IMR-90 (cell line): Measurements from ENCODE around the gene LYPD6B. TPM values are rescaled to one million over a fixed set of nuclear protein-coding genes. Genes with fewer than 3 reads are reported as not detected.

Experiments
- ATAC-seq: fragments of 200-7000 bp; cut with Tn5 transposase; 2 replicates; pipeline ENCODE4 v1.9.1; 2020; ENCODE audit warnings: low read depth, mild to moderate bottlenecking, moderate library complexity
- BruUV-seq: library from RNA; stranded (reverse); fragments of 400-500 nt; replicated peaks from 2 replicates; lab custom pipeline; 2021; lab: Mats Ljungman, UMichigan
- CTCF ChIA-PET: fragments of 300-600 bp; formaldehyde crosslinking; extraction: SDS; loops from one replicate; lab custom pipeline; 2021; ENCODE audit warnings: antibody characterized with exemption; lab: Yijun Ruan, JAX
- POLR2A ChIA-PET: fragments of 300-600 bp; sonication (Branson Sonifier 250); formaldehyde crosslinking; loops from one replicate; lab custom pipeline; 2022; ENCODE audit warnings: antibody characterized with exemption; ENCODE audit not compliant: unreplicated experiment; lab: Charles Lee
- DNase-seq: peaks from one replicate; pipeline ENCODE4 v3.0.0; 2013
- H2AFZ ChIP-seq: replicated peaks from 2 replicates; pipeline ENCODE3; 2013; ENCODE audit warnings: low read length, mild to moderate bottlenecking; ENCODE audit not compliant: poor library complexity
- H2AK5ac ChIP-seq: 2 replicates; pipeline ENCODE4 v1.6.1; 2013; ENCODE audit warnings: low read depth, low read length, inconsistent platforms
- H2AK9ac ChIP-seq: replicated peaks from 2 replicates; pipeline ENCODE3; 2013; ENCODE audit warnings: mild to moderate bottlenecking, low read depth, low read length, moderate library complexity; ENCODE audit not compliant: poor library complexity
- H2BK120ac ChIP-seq: 2 replicates; pipeline ENCODE4 v1.6.1; 2013; ENCODE audit warnings: low read depth, low read length, inconsistent platforms
- H2BK15ac ChIP-seq: 3 replicates; pipeline ENCODE4 v1.6.1; 2013; ENCODE audit warnings: low read depth, low read length, inconsistent platforms
- H2BK20ac ChIP-seq: 2 replicates; pipeline ENCODE4 v1.6.1; 2013; ENCODE audit warnings: low read depth, mild to moderate bottlenecking, inconsistent platforms, low read length, moderate library complexity
- H2BK5ac ChIP-seq: 2 replicates; pipeline ENCODE4 v1.6.1; 2013; ENCODE audit warnings: mild to moderate bottlenecking, low read depth, low read length, inconsistent platforms; ENCODE audit not compliant: poor library complexity, severe bottlenecking
- H3K14ac ChIP-seq: replicated peaks from 2 replicates; pipeline ENCODE4 v1.6.1; 2013; ENCODE audit warnings: low read depth, low read length, inconsistent platforms
- H3K18ac ChIP-seq: 2 replicates; pipeline ENCODE4 v1.6.1; 2013; ENCODE audit warnings: low read depth, low read length, control low read depth
- H3K23ac ChIP-seq: 2 replicates; pipeline ENCODE4 v1.6.1; 2013; ENCODE audit warnings: low read depth, low read length, inconsistent platforms
- H3K27ac ChIP-seq: 2 replicates; pipeline ENCODE4 v1.5.1; 2013; ENCODE audit warnings: mild to moderate bottlenecking, control low read depth, low read length; ENCODE audit not compliant: insufficient read depth
- H3K27me3 ChIP-seq: 2 replicates; pipeline ENCODE4 v1.6.1; 2013; ENCODE audit warnings: low read length; ENCODE audit not compliant: control insufficient read depth, insufficient read depth
- H3K36me3 ChIP-seq: 2 replicates; pipeline ENCODE4 v1.6.1; 2013; ENCODE audit warnings: low read length, mixed read lengths; ENCODE audit not compliant: control insufficient read depth, insufficient read depth
- H3K4ac ChIP-seq: 2 replicates; pipeline ENCODE4 v1.6.1; 2013; ENCODE audit warnings: low read depth, low read length, inconsistent platforms
- H3K4me1 ChIP-seq: 2 replicates; pipeline ENCODE4 v1.6.1; 2013; ENCODE audit warnings: low read length, mixed read lengths; ENCODE audit not compliant: control insufficient read depth, insufficient read depth
- H3K4me2 ChIP-seq: 2 replicates; pipeline ENCODE4 v1.6.1; 2013; ENCODE audit warnings: low read depth, mild to moderate bottlenecking, control low read depth, low read length, moderate library complexity
- H3K4me3 ChIP-seq: 2 replicates; pipeline ENCODE4 v1.5.1; 2013; ENCODE audit warnings: low read depth, mild to moderate bottlenecking, control low read depth, low read length, moderate library complexity; ENCODE audit not compliant: insufficient read depth
- H3K56ac ChIP-seq: 2 replicates; pipeline ENCODE4 v1.6.1; 2013; ENCODE audit warnings: low read length, inconsistent platforms; ENCODE audit not compliant: insufficient read depth; ENCODE audit errors: extremely low read depth
- H3K79me1 ChIP-seq, 2 experiments: 2 replicates each; pipeline ENCODE4 v1.6.1; 2013; ENCODE audit warnings: low read length in 2 of 2, inconsistent platforms in 1 of 2, low read depth in 1 of 2
- H3K9ac ChIP-seq: 2 replicates; pipeline ENCODE4 v1.6.1; 2013; ENCODE audit warnings: low read depth, low read length, control low read depth
- H3K9me1 ChIP-seq: 2 replicates; pipeline ENCODE4 v1.6.1; 2013; ENCODE audit warnings: low read length, inconsistent platforms; ENCODE audit not compliant: insufficient read depth
- H3K9me3 ChIP-seq: 2 replicates; pipeline ENCODE4 v1.6.1; 2013; ENCODE audit warnings: low read length; ENCODE audit not compliant: control insufficient read depth, insufficient read depth
- H4K20me1 ChIP-seq: 2 replicates; pipeline ENCODE4 v1.6.1; 2013; ENCODE audit warnings: low read length, inconsistent platforms; ENCODE audit not compliant: insufficient read depth
- H4K5ac ChIP-seq: 2 replicates; pipeline ENCODE4 v1.6.1; 2013; ENCODE audit warnings: mild to moderate bottlenecking, low read depth, low read length, control low read depth
- H4K8ac ChIP-seq, 2 experiments: 2 replicates each; pipeline ENCODE4 v1.6.1; 2013; ENCODE audit warnings: low read depth in 2 of 2, low read length in 2 of 2, control low read depth in 1 of 2, inconsistent platforms in 1 of 2
- H4K91ac ChIP-seq: 2 replicates; pipeline ENCODE4 v1.6.1; 2013; ENCODE audit warnings: low read depth, low read length, inconsistent platforms; ENCODE audit not compliant: insufficient read depth
- CEBPB ChIP-seq: IDR thresholded peaks from 2 replicates; pipeline ENCODE4 v1.6.1; 2012; ENCODE audit warnings: low read depth, low read length, improper control_type of control experiment
- RAD21 ChIP-seq: IDR thresholded peaks from 2 replicates; pipeline ENCODE4 v1.6.1; 2012; ENCODE audit warnings: low read length, improper control_type of control experiment
- dilution Hi-C: fragments of 300-500 bp; cut with HindIII; formaldehyde crosslinking; loops from one replicate; pipeline ENCODE4 v1.14.3; 2018; ENCODE audit warnings: low sequenced_read_pairs; ENCODE audit not compliant: unreplicated experiment
- in situ Hi-C: fragments of 300-500 bp; cut with MboI; formaldehyde crosslinking; loops from 3 replicates; pipeline ENCODE4 v1.14.3; 2019; ENCODE audit warnings: low sequenced_read_pairs, inconsistent platforms, mixed read lengths
- intact Hi-C: fragments of 100-400 bp; cut with micrococcal nuclease; formaldehyde crosslinking; loops from 2 replicates; pipeline ENCODE4 v1.10.0; 2022
- polyA plus RNA-seq, 3 experiments: library from polyadenylated mRNA; depleted of rRNA; stranded (reverse); fragments of >200 nt; gene quantifications; 2 replicates each; pipeline ENCODE4 v1.2.3, GENCODE V29; 2012; ENCODE audit warnings: low replicate concordance in 1 of 3
- total RNA-seq: library from RNA; depleted of rRNA; stranded (reverse); fragments of >200 nt; gene quantifications from 2 replicates; pipeline ENCODE4 v1.2.3, GENCODE V29; 2012

The LYPD6B gene
- total and polyA plus RNA-seq, 2 of the 4 experiments (the other 2 are of a cell fraction): 0.05 TPM; not detected in 1

- H3K9me3 ChIP-seq: no peaks in the 10 kb centered on the region
- dilution Hi-C loops (no loop called here), in situ Hi-C loops (no loop called here), intact Hi-C loops (no loop called here)
- ATAC-seq (no peak), DNase-seq (no peak)
- no peak overlapping the region for H2AK9ac ChIP-seq
- TF ChIP-seq CEBPB (peak; percentile 47; the same call in 1 of the 2 replicates), RAD21 (no peak)
- H3K4me1 ChIP-seq: no peaks in the 10 kb centered on the region
- POLR2A ChIA-PET: no interaction called here
- no peak overlapping the region for H2BK5ac ChIP-seq
- H3K36me3 ChIP-seq: no peaks in the 10 kb centered on the region
- no peak overlapping the region for H3K27ac ChIP-seq
- no peaks in the 10 kb centered on the region for H3K79me1 ChIP-seq
- H3K18ac ChIP-seq: no peak overlapping the region
- H3K14ac ChIP-seq: no peak overlapping the region
- H4K91ac ChIP-seq: no peak overlapping the region
- H2AFZ ChIP-seq: no peak overlapping the region
- H2BK15ac ChIP-seq: no peak overlapping the region
- no peak overlapping the region for H2AK5ac ChIP-seq
- H4K5ac ChIP-seq: no peak overlapping the region
- no TSS peak for BruUV-seq
- H3K23ac ChIP-seq: no peak overlapping the region
- H3K4ac ChIP-seq: no peak overlapping the region
- no peak overlapping the region for H3K56ac ChIP-seq
- H3K4me2 ChIP-seq: no peak overlapping the region
- H3K9ac ChIP-seq: no peak overlapping the region
- H4K20me1 ChIP-seq: no peaks in the 10 kb centered on the region
- no peaks in the 10 kb centered on the region for H3K27me3 ChIP-seq
- CTCF ChIA-PET: no interaction called here
- H3K4me3 ChIP-seq: no peak overlapping the region
- no peak overlapping the region for H4K8ac ChIP-seq
- no peaks in the 10 kb centered on the region for H3K9me1 ChIP-seq
- H2BK20ac ChIP-seq: no peak overlapping the region
- no peak overlapping the region for H2BK120ac ChIP-seq
Observed at GRCh38 chr2:149164827-149165226, 126.3 kb downstream of the LYPD6B start.
